A549 (cell line): ENCODE data around the gene MARCHF9. TPM values are rescaled to one million over a fixed set of nuclear protein-coding genes. Genes with fewer than 3 reads are reported as not detected.

Experiments used
- ATAC-seq, 2 experiments: fragments of 200-7000 bp in 1 of 2; fragments of >200 bp in 1 of 2; cut with Nextera tagmentation in 1 of 2; cut with Tn5 transposase in 1 of 2; 3 replicates each; pipeline versions ENCODE4 v1.8.0 to v1.9.1; 2018 to 2020; ENCODE audit warnings: mild to moderate bottlenecking in 1 of 2, moderate library complexity in 1 of 2
- CTCF ChIA-PET: fragments of 300-600 bp; sonication (Branson Sonifier 250); formaldehyde crosslinking; extraction: SDS; loops from one replicate; lab custom pipeline; 2021; ENCODE audit warnings: antibody characterized with exemption, inconsistent platforms; lab: Yijun Ruan, JAX
- POLR2A ChIA-PET: fragments of 350-600 bp; formaldehyde crosslinking; extraction: SDS; loops from one replicate; lab custom pipeline; 2021; ENCODE audit warnings: antibody characterized with exemption, inconsistent platforms; lab: Yijun Ruan, JAX
- DNase-seq, 2 experiments: peaks; one replicate each; pipeline versions ENCODE4 v3.0.0 to v3.0.0-alpha.2; 2011 to 2016; ENCODE audit warnings: low read depth in 1 of 2, low spot score in 1 of 2
- FAIRE-seq: peaks from 2 replicates; lab custom pipeline; 2011; peaks lifted over from hg19 to GRCh38; lab: Jason Lieb, UNC
- H3K27ac ChIP-seq, 2 experiments: fragments of >200 bp; sonication (Bioruptor Twin); formaldehyde crosslinking; 3 replicates each; pipeline ENCODE4 v1.5.1; 2016 to 2017
- H3K4me1 ChIP-seq: fragments of >200 bp; sonication (Bioruptor Twin); formaldehyde crosslinking; 3 replicates; pipeline ENCODE4 v1.6.1; 2016
- H3K4me2 ChIP-seq: fragments of >200 bp; sonication (Bioruptor Twin); formaldehyde crosslinking; 3 replicates; pipeline ENCODE4 v1.6.1; 2016
- H3K4me3 ChIP-seq: fragments of >200 bp; sonication (Bioruptor Twin); formaldehyde crosslinking; 3 replicates; pipeline ENCODE4 v1.5.1; 2016
- H3K9me3 ChIP-seq: fragments of >200 bp; sonication (Bioruptor Twin); formaldehyde crosslinking; 3 replicates; pipeline ENCODE4 v1.6.1; 2016
- ATOH8 ChIP-seq: fragments of 250-450 bp; sonication (Bioruptor Pico); IDR thresholded peaks from 2 replicates; pipeline ENCODE4 v1.5.0; 2020; ENCODE audit warnings: low read depth, mild to moderate bottlenecking, moderate library complexity
- CBX2 ChIP-seq: fragments of 200-600 bp; sonication (generic); IDR thresholded peaks from 2 replicates; pipeline ENCODE4 v1.6.1; 2016; ENCODE audit warnings: low read depth, mild to moderate bottlenecking, borderline replicate concordance
- CTCF ChIP-seq: fragments of >200 bp; sonication (Bioruptor Twin); formaldehyde crosslinking; IDR thresholded peaks from 3 replicates; pipeline ENCODE4 v1.5.1; 2016
- E2F6 ChIP-seq: IDR thresholded peaks from 2 replicates; pipeline ENCODE4 v1.6.1; 2012; ENCODE audit warnings: low read depth, borderline replicate concordance
- EHMT2 ChIP-seq: fragments of 200-600 bp; sonication (generic); IDR thresholded peaks from 2 replicates; pipeline ENCODE4 v1.6.1; 2016; ENCODE audit warnings: antibody characterized with exemption, low read depth, mild to moderate bottlenecking, moderate library complexity
- ESRRA ChIP-seq: fragments of 150-350 bp; IDR thresholded peaks from 2 replicates; pipeline ENCODE4 v1.6.1; 2014; ENCODE audit warnings: mild to moderate bottlenecking, low read length, borderline replicate concordance
- FOSL2 ChIP-seq, 2 experiments: fragments of 450-650 bp in 1 of 2; fragments of >200 bp in 1 of 2; sonication (Bioruptor Twin) in 1 of 2; formaldehyde crosslinking; IDR thresholded peaks; 2 replicates each; pipeline versions ENCODE4 v1.5.0 to v1.6.1; 2016 to 2020; ENCODE audit warnings: mild to moderate bottlenecking in 1 of 2, moderate library complexity in 1 of 2
- HDAC2 ChIP-seq: fragments of 200-600 bp; sonication (generic); IDR thresholded peaks from 2 replicates; pipeline ENCODE4 v1.6.1; 2016
- HEYL ChIP-seq: fragments of 250-450 bp; sonication (Bioruptor Pico); IDR thresholded peaks from 2 replicates; pipeline ENCODE4 v1.8.0; 2021; ENCODE audit warnings: mild to moderate bottlenecking, moderate library complexity
- HMGXB4 ChIP-seq: fragments of 250-450 bp; sonication (Bioruptor Pico); IDR thresholded peaks from 2 replicates; pipeline ENCODE4 v1.5.0; 2021; ENCODE audit warnings: mild to moderate bottlenecking, moderate library complexity, borderline replicate concordance
- HOXA7 ChIP-seq: fragments of 250-450 bp; sonication (Bioruptor Pico); IDR thresholded peaks from 2 replicates; pipeline ENCODE4 v1.5.0; 2020; ENCODE audit warnings: mild to moderate bottlenecking, moderate library complexity
- HOXB13 ChIP-seq: fragments of 250-450 bp; sonication (Bioruptor Pico); IDR thresholded peaks from 2 replicates; pipeline ENCODE4 v1.5.0; 2020; ENCODE audit warnings: low read depth, mild to moderate bottlenecking, moderate library complexity
- HOXB5 ChIP-seq: fragments of 250-450 bp; sonication (Bioruptor Pico); IDR thresholded peaks from 2 replicates; pipeline ENCODE4 v1.5.0; 2020; ENCODE audit warnings: mild to moderate bottlenecking, moderate library complexity
- KDM5A ChIP-seq: fragments of 200-600 bp; sonication (generic); IDR thresholded peaks from 2 replicates; pipeline ENCODE4 v1.6.1; 2016; ENCODE audit warnings: antibody characterized with exemption, mild to moderate bottlenecking
- MAFK ChIP-seq: fragments of 450-650 bp; IDR thresholded peaks from 2 replicates; pipeline ENCODE4 v1.6.1; 2014; ENCODE audit not compliant: partially characterized antibody
- MAZ ChIP-seq: fragments of 150-350 bp; IDR thresholded peaks from 2 replicates; pipeline ENCODE4 v1.6.1; 2014; ENCODE audit warnings: antibody characterized with exemption, low read depth, low read length, borderline replicate concordance
- PHF8 ChIP-seq: fragments of 200-600 bp; sonication (generic); IDR thresholded peaks from 2 replicates; pipeline ENCODE4 v1.6.1; 2016; ENCODE audit warnings: low read depth, mild to moderate bottlenecking, antibody characterized with exemption, moderate library complexity, borderline replicate concordance
- POLR2A ChIP-seq: IDR thresholded peaks from 2 replicates; pipeline ENCODE4 v1.6.1; 2012; ENCODE audit warnings: mild to moderate bottlenecking, low read length
- TFCP2L1 ChIP-seq: fragments of 250-450 bp; sonication (Bioruptor Pico); IDR thresholded peaks from 2 replicates; pipeline ENCODE4 v1.5.0; 2021; ENCODE audit warnings: mild to moderate bottlenecking
- TP53 ChIP-seq: fragments of 250-450 bp; sonication (Bioruptor Pico); IDR thresholded peaks from 2 replicates; pipeline ENCODE4 v1.5.0; 2021; ENCODE audit warnings: mild to moderate bottlenecking, moderate library complexity
- ZC3H11A ChIP-seq: fragments of 450-650 bp; IDR thresholded peaks from 2 replicates; pipeline ENCODE4 v1.6.1; 2014; ENCODE audit warnings: antibody characterized with exemption, mild to moderate bottlenecking
- ZFP36 ChIP-seq: fragments of 450-650 bp; IDR thresholded peaks from 2 replicates; pipeline ENCODE4 v1.6.1; 2014; ENCODE audit warnings: borderline replicate concordance; ENCODE audit not compliant: partially characterized antibody
- WGBS: methylation state at CpG from one replicate; pipeline ENCODE4 v1.1.6; 2017; ENCODE audit errors: missing lambda C conversion rate; 5-methylcytosine and 5-hydroxymethylcytosine counted together
- polyA plus RNA-seq, 4 experiments: library from polyadenylated mRNA; depleted of rRNA in 3 of 4; stranded (reverse); fragments of >200 nt; fragmentation: RNase III in 1 of 4; extraction: RNeasy Plus Mini Kit Qiagen cat#74134 plus additional on column Dnase treatment in 1 of 4; gene quantifications; 2 replicates in 3 of 4; 3 replicates in 1 of 4; pipeline ENCODE4 v1.2.3, GENCODE V29; 2011 to 2017

MARCHF9 gene
- polyA plus RNA-seq, 2 of the 4 experiments (the other 2 are of a cell fraction): 6.8 to 7.2 TPM

GRCh38 chr12:57793920-57794319 is 39.0 kb downstream of the MARCHF9 start:
- Histone ChIP-seq H3K9me3 (no peaks in the 10 kb centered on the region), H3K4me2 (peak overlapping the region; percentile 13), H3K27ac (no peak overlapping the region), H3K4me3 (no peak overlapping the region), H3K4me1 (peaks cover 11% of the 10 kb centered on the region; the same call in 2 of the 3 replicates)
- ChIA-PET CTCF (interaction anchor here (1.0 to 4.0 kb wide), 9 partner anchors 9 to 112 kb away, joined by 3 to 31 read pairs (median 4); partner anchors contain the start of genes AVIL and TSFM), POLR2A (interaction anchor here (0.7 to 0.9 kb wide), 3 partner anchors 9 to 53 kb away, joined by 3 to 4 read pairs (median 4); partner anchors contain the start of gene CTDSP2)
- 4% methylated on average over 1 of the region's 1 CpG for WGBS
- TF ChIP-seq HDAC2: no peak
- no peak for TF ChIP-seq HOXA7 (CRISPR knock-in tag)
- no peak for TF ChIP-seq ZFP36
- TF ChIP-seq FOSL2 (IDR thresholded peaks at IDR 0.05): no peak
- peak; percentile 20; the same call in 1 of the 2 replicates for TF ChIP-seq FOSL2 (CRISPR knock-in tag; IDR thresholded peaks at IDR 0.05)
- peak; percentile 56 to 63; a peak in 4 of 6 replicates for ATAC-seq
- DNase-seq: no peak
- FAIRE-seq: peak; percentile 36

GRCh38 chr12:57795354-57795753 is 40.5 kb downstream of the MARCHF9 start:
- DNase-seq: no peak
- WGBS: 86% methylated on average over 6 of the region's 6 CpGs
- no peak overlapping the region for H3K27ac ChIP-seq
- H3K4me1 ChIP-seq: peaks cover 11% of the 10 kb centered on the region; the same call in 2 of the 3 replicates
- ChIA-PET CTCF (interaction anchor here (0.6 to 4.0 kb wide), 4 partner anchors 12 to 109 kb away, joined by 3 to 26 read pairs (median 3); partner anchors contain the start of genes AVIL and TSFM), POLR2A (no interaction called here)
- FAIRE-seq: no peak
- ATAC-seq: no peak
- H3K4me2 ChIP-seq: no peak overlapping the region
- H3K9me3 ChIP-seq: no peaks in the 10 kb centered on the region
- TF ChIP-seq HMGXB4 (no peak), ZFP36 (no peak), MAZ (no peak), ESRRA (no peak), ZC3H11A (no peak), CBX2 (no peak), EHMT2 (no peak), ATOH8 (CRISPR knock-in tag) (no peak), HOXB13 (CRISPR knock-in tag) (no peak), MAFK (no peak)
- H3K4me3 ChIP-seq: no peak overlapping the region

- Histone ChIP-seq H3K4me2 (no peak overlapping the region), H3K27ac (no peak overlapping the region), H3K9me3 (no peaks in the 10 kb centered on the region), H3K4me1 (peaks cover 11% of the 10 kb centered on the region; the same call in 2 of the 3 replicates), H3K4me3 (no peak overlapping the region)
- CTCF ChIA-PET: interaction anchor here (1.0 to 1.6 kb wide), 2 partner anchors 14 to 35 kb away, joined by 3 to 6 read pairs; partner anchors contain the start of gene TSFM
- ATAC-seq: no peak
- TF ChIP-seq E2F6: no peak
- no peak for TF ChIP-seq KDM5A
- TF ChIP-seq TFCP2L1 (CRISPR knock-in tag): no peak
- TF ChIP-seq CBX2: no peak
- TF ChIP-seq ZC3H11A: no peak
- no peak for TF ChIP-seq HOXA7 (CRISPR knock-in tag)
- TF ChIP-seq TP53: no peak
- no peak for TF ChIP-seq HEYL
- TF ChIP-seq CTCF: no peak
- no peak for TF ChIP-seq ESRRA
- TF ChIP-seq PHF8: no peak
- TF ChIP-seq HOXB13 (CRISPR knock-in tag): no peak
- no peak for TF ChIP-seq POLR2A
- no peak for TF ChIP-seq HOXB5 (CRISPR knock-in tag)
- POLR2A ChIA-PET: no interaction called here
- WGBS: 96% methylated on average over 1 of the region's 1 CpG
- no peak for DNase-seq
- FAIRE-seq: no peak
Measured at GRCh38 chr12:57796996-57797395, 42.1 kb downstream of the MARCHF9 start.
